Activated CD8-positive, alpha-beta memory T cell treated with anti-CD3 and anti-CD28 coated beads for 36 hours (primary cell): Measurements from ENCODE around the gene SNCA. TPM values are rescaled to one million over a fixed set of nuclear protein-coding genes. Genes with fewer than 3 reads are reported as not detected.

Experiments
- CTCF ChIA-PET: fragments of 350-600 bp; sonication (Branson Sonifier 250); formaldehyde crosslinking; loops from one replicate; lab custom pipeline; 2021; ENCODE audit warnings: antibody characterized with exemption; lab: Charles Lee
- POLR2A ChIA-PET: fragments of 350-600 bp; sonication (Branson Sonifier 250); formaldehyde crosslinking; loops from one replicate; lab custom pipeline; 2021; ENCODE audit warnings: antibody characterized with exemption; lab: Charles Lee
- total RNA-seq, 2 experiments: library from RNA; stranded (reverse); gene quantifications; one replicate each; pipeline ENCODE4 v1.2.3, GENCODE V29; 2021

The SNCA gene
- not detected for total RNA-seq

DNA sequence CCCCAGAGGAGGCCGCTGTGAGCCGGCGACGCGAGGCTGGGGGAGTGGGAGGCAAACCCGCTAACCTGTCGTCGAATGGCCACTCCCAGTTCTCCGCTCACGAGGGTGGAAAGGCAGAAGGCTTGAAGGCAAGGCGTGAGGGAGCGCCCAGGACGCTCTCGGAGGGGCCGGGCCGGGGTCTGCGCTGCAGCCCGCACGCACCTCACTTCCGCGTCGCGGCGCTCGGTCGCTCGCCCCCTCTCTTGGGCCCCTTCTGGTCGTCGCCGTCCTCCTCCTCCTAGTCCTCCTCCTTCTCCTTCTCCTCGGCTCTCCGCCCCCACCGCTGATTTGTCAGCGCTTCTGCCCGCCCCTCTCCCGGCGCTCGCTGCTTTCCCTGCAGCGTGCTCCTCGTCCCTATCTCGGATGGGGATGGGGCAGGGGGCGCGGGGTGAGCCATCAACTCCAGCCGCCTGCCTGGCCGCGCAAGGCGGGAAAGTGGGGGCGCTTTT lies at the start of gene SNCA:
SNCA (minus strand) TSS at position 265 of the 488 bp plus-strand sequence. CDS start 1,494 bp downstream, outside the sequence.
- CTCF ChIA-PET: no interaction called here

DNA sequence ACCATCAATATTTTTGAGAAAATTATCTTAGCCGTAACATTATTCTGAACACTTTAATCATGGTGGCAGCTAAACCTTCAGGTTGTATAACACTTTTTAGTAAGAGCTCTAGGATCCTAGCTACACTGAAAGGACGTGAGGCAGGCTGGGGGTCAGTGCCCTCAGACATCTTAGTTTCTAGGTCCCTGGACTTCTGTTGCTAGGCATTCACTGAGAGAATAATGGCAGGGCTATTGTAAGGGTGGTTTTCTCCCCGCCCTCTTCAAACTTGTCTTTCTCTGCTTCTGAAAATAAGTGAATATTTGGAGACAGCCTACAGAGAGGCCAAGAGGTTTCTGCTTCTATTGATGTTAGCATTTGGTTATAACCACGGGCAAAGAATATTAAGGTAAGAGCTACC lies 42.3 kb upstream of the SNCA start:
- POLR2A ChIA-PET: no interaction called here
- CTCF ChIA-PET: no interaction called here

More for the DNA sequence above, at the start of gene SNCA:
- POLR2A ChIA-PET: no interaction called here

DNA sequence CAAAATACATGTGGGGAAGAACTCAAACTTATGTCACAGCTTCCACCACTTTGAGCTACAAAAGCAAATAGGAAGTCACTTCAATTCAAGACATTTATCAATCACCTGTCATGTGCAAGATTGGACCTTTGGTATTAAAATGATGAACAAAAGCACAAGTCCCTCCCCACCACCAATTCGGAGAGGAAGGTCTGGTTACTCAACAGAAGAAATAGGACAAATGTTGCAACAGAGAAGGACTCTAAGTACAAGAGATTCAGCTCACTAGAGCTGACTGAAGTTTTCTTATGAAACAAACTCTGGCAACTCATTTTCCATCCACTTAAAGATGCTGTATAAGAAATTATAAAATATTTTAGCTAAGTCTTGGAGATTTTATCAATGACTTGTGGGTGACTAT lies 41.6 kb upstream of the SNCA start:
- POLR2A ChIA-PET: no interaction called here
- CTCF ChIA-PET: no interaction called here

GRCh38 chr4:89876548-89876947 lies 39.6 kb upstream of the SNCA start:
- POLR2A ChIA-PET: no interaction called here
- CTCF ChIA-PET: no interaction called here

DNA sequence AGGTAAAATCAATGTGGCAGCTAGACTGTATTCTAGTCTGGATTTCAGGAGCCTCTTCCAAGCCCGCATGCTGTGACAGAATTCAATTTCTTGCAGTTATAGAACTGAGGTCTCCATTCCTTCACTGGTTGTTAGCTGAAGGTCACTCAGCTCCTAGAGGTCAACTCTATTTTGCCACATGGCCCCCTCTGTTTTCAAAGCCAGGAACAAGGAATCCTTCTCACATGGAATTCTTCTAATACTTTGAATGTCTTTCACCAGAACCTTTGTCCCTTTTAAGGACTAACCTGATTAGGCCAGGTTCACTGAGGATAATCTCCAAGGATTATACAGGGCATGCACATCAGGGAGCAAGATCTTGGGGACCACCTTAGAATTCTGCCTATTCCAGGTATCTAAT lies 34.2 kb upstream of the SNCA start:
- ChIA-PET POLR2A (no interaction called here), CTCF (no interaction called here)

DNA sequence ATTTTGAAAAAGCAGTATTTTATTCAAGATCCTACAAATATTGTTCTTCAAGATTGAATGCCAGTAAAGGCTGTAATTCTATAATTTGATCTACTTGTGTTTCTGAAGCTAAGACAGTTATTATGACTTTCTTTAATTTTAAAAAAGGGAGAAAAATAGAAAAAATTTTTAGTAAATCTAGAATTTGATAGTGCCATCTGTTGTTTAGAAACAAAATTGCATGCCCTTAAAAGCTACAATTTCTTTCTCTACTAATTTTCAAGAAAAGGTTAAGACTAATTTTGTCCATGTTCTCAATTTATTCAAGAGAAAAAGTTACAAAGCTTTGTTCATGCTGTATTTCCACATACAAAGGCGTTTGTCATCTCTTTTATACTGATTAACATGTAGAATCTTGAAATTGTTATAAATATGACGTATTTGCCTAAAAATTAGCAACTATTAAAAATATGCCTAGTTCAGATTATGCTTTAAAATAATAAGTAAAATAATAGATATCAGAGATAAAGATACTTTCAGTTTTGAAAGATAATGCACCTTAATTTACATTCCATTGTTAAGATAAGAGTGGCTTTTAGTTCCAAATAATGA lies 32.1 kb upstream of the SNCA start:
- ChIA-PET CTCF (interaction anchor here (0.5 kb wide), 1 partner anchor 259 kb away, joined by 3 read pairs; no protein-coding TSS in a partner anchor), POLR2A (no interaction called here)

- ChIA-PET CTCF (no interaction called here), POLR2A (no interaction called here)
Measured at GRCh38 chr4:89868276-89868675, 31.3 kb upstream of the SNCA start.

GRCh38 chr4:89863533-89863932 lies 26.6 kb upstream of the SNCA start:
- ChIA-PET POLR2A (no interaction called here), CTCF (no interaction called here)

DNA sequence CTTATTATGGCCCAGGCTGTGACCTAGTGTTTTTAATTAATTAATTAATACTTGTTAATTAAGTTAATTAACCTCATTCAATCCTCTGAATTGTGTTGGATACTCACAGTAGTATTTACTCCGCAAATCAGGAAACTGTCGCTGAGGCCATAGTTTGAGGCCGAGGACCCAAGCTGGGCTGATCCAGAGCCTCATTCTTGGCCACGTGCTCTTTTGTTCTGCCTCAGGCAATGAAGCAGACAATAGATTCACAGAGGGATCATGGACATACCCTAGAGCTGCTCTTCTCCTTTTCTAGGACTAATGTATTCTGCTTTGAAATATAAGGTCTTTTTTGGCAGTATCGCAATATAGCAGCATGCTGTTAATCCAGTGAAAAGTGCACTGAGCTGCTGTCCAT lies 24.0 kb upstream of the SNCA start:
- ChIA-PET CTCF (no interaction called here), POLR2A (no interaction called here)

DNA sequence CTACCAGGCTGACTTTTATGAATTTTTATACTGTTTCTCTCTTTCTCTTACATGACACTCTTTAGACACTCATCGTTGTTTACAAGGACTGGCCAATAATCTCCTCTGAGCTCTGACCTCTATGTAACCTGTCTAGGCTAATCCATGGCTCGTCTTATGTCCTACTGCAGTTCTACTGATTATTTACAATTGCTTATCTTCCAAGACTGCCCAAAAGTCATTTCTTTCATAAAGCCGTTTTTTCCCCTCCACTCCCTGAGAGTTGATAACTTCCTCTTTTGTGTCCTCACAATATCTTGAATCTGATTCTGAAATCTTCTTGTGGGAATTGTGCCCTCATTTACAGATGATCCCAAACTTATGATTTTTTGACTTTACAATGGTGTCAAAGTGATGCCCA lies 18.3 kb upstream of the SNCA start:
- ChIA-PET POLR2A (no interaction called here), CTCF (no interaction called here)

DNA sequence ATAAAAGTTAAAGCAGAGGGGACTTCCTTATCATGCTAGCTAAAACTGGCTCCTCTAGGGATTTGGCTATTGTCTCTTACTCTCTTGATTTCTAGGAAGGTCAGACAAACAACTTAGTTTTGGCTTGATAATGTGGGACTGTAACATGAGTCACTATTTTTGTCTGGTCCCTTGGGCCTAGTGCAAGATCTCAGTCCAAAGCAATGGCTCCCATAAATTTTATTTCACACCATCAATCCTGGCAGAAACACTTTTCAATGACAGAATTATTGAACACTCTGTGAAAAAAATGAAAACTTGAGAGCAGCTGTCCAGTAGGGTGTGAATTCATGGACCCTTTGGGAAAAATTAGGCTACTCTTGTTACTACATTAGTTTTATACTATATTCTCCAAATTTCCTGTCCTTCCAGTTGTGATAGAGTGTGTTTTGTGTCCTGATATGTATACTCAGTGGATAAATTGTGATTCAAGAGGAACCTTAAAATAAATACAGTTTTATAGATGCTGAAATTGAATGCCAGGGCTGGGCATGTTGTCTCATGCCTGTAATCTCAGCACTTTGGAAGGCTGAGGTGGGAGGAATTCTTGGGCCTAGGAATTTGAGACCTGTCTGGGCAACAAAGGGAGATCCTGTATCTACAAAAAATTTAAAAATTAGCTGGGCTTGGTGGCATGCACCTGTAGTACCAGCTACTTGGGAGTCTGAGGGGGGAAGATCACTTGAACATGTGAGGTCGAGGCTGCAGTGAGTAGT lies 10.8 kb upstream of the SNCA start:
- ChIA-PET CTCF (no interaction called here), POLR2A (no interaction called here)

DNA sequence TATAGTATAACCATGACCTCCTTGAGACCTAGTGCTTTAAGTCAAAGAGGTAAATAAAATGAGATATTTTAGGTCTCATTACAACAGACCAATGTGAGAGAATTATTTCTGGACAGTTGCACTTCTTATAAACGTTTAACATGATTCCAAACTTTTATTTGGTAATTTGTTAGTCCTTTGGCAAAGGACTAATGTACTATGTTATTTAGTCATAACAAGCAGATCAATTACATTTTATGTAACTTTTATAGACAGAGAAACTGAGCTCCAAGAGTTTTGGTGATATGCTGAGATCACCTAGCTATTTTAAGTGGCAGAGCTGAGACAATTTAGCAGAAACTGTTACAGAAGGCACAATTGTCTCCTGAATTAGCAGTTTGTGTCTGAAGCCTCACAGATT lies 2.6 kb upstream of the SNCA start:
- CTCF ChIA-PET: no interaction called here
- POLR2A ChIA-PET: no interaction called here

- POLR2A ChIA-PET: no interaction called here
- CTCF ChIA-PET: interaction anchor here (0.7 kb wide), 1 partner anchor 22 kb away, joined by 3 read pairs; no protein-coding TSS in a partner anchor
Measured at GRCh38 chr4:89837993-89838390, 1.0 kb upstream of the SNCA start.

DNA sequence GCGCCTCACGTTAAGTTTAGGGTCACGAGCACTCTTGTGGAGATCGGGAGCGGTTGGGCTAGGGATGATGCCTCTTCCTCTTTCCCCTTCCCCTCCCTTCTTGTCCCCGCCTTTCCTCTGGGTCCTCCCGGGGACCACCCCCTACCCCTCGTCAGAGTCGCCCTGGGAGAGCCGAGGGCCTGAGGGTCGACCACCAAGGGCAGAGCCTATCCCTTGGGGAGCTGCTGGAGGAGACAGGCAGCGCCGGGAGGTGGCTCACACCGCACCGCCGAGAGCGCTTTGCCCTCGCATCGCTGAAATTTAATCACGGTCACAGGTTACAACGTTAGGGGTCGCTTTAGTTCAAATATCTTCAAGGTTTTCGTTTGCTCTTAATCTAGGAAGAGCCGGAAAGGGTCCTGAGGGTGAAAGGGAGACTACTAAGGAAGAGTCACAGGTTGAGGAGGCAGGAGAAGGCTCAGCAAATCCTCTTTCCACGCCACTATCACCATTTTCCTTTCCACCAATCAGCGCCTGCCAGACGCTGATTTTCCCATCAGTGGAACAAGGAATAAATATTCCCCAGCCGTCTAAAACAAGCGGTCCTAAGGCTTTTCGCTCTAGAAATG lies 528 bp upstream of the SNCA start:
- ChIA-PET POLR2A (no interaction called here), CTCF (no interaction called here)

DNA sequence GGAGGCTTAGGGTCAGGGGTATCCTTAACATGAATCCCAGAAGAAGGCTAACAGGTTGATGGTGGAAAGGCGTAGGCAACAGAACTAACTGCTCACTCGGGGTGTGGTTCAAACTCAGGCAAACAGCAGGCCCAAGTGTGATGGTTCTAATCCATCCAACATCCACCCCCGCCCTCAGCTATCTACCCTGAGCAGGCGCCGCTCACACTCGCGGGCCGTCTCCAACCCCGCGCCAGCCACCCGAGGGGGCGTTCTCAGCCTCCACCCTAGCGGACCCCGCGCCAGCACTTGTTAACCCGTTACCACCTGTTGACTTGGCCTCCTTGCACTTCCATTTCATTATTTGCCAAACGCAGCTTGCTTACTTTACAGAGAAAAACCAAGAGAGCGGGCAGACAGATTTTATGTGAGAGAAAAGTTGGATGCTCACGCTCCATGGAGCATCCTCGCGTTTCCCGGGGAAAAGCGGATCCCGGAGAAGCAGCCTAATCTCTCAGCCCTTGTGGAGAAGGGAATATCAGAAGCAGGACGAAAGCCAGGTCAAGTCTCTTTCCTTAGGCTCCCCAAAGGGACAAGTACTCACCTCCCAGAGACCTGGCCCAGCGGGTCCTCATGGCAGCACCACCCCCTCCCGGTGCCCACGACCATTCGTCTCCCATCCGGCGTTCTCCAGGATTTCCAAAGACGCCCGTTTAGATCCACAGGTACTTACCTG lies 773 bp downstream of the SNCA start:
- POLR2A ChIA-PET: no interaction called here
- CTCF ChIA-PET: no interaction called here

- CTCF ChIA-PET: no interaction called here
- POLR2A ChIA-PET: no interaction called here
Measured at GRCh38 chr4:89835413-89835812, 1.5 kb downstream of the SNCA start.

- ChIA-PET POLR2A (interaction anchor here (0.7 kb wide), 1 partner anchor 9 kb away, joined by 5 read pairs; no protein-coding TSS in a partner anchor), CTCF (no interaction called here)
Measured at GRCh38 chr4:89834486-89835209, 2.3 kb downstream of the SNCA start.

DNA sequence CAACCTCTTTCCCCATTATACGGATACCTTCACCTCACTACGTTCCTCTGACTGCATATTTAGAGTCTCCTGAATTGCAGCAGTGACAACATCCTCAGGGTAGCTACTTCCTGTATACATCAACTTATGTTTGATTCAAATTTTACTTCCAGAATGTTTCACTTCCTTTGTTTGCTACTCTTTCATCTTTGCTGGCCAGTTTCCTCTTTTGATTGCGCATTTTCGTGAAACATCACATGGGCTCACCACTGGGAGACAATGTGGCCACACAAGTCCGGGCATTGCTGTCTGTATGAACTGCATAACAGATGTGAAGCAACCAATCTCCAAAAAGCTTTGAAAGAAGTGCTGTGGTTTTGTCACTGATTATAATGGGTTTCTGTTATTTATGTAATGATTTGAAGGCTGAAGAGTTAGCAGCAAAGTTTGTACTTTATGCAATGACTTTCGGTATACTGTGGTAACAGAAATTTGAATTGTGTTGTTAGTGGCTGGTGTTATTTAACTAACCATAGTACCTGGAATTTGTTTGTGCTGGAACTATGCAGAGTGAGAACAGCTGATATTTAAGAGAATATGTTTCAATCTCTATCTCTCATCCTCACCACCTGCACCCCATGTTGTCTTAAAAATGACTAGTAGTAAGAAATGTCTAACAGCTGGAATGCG lies 7.4 kb downstream of the SNCA start:
- CTCF ChIA-PET: no interaction called here
- POLR2A ChIA-PET: no interaction called here

DNA sequence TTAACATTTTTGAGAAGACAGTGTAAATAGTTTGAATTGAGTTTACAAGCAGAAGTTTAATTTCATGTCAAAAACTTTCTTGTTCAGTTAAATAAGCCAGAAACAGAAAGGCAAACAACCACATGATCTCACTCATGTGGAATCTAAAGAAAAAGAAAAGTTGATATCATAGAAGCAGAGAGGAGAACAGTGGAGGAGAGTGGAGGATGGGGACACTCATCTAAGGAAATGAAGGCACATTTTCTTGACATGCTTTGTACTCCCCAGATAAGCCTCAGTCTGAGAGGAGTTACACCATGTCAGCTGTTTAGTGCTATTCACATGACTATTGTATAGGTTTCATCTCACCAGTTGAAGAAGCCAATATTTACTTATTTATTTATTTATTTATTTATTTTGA lies 13.5 kb downstream of the SNCA start:
- CTCF ChIA-PET: no interaction called here

More for the DNA sequence above, 13.5 kb downstream of the SNCA start:
- POLR2A ChIA-PET: no interaction called here
